Memory B cell (primary cell): ENCODE measurements around the gene TSPAN32.
A peak's percentile ranks its signal among the peaks of the same experiment; 100 is the strongest.
"Not testable (repeated sequence)": the region's sequence is repeated elsewhere in the genome, so short reads cannot be mapped to it uniquely, and the experiment has no call there.

ENCODE experiments used
- ATAC-seq: fragments of 150-1000 bp; cut with Tn5 transposase; 2 replicates; pipeline ENCODE4 v1.10.0; 2021; ENCODE audit warnings: low read depth, mild to moderate bottlenecking, moderate library complexity
- DNase-seq, 2 donors: peaks; one replicate each; pipeline ENCODE4 v3.0.0; 2022; ENCODE audit warnings: low spot score in 2 of 2
- H3K27ac Mint-ChIP-seq: one replicate; pipeline ENCODE4 v1.8.0; 2022; ENCODE audit warnings: mild to moderate bottlenecking, moderate library complexity, mixed read lengths
- H3K27me3 Mint-ChIP-seq: one replicate; pipeline ENCODE4 v1.8.0; 2022; ENCODE audit warnings: mixed read lengths
- H3K36me3 Mint-ChIP-seq: one replicate; pipeline ENCODE4 v1.8.0; 2022; ENCODE audit warnings: mild to moderate bottlenecking, mixed read lengths
- H3K4me1 Mint-ChIP-seq: one replicate; pipeline ENCODE4 v1.8.0; 2022; ENCODE audit warnings: mixed read lengths
- H3K4me3 Mint-ChIP-seq: one replicate; pipeline ENCODE4 v1.8.0; 2022; ENCODE audit warnings: mild to moderate bottlenecking, moderate library complexity, mixed read lengths
- H3K9me3 Mint-ChIP-seq: one replicate; pipeline ENCODE4 v1.8.0; 2022; ENCODE audit warnings: mixed read lengths

TSPAN32 gene

GRCh38 chr11:2271327-2272227 is 30.2 kb upstream of the TSPAN32 start:
- H3K4me3 Mint-ChIP-seq = peak overlapping the region; percentile 51
- H3K27ac Mint-ChIP-seq = no peak overlapping the region
- H3K27me3 Mint-ChIP-seq = peaks cover 17% of the 10 kb centered on the region
- H3K9me3 Mint-ChIP-seq = no peaks in the 10 kb centered on the region
- DNase-seq = no peak
- H3K36me3 Mint-ChIP-seq = no peaks in the 10 kb centered on the region
- peaks cover 10% of the 10 kb centered on the region for H3K4me1 Mint-ChIP-seq
- no peak for ATAC-seq

- peaks cover 8% of the 10 kb centered on the region for H3K4me1 Mint-ChIP-seq
- H3K27me3 Mint-ChIP-seq = peaks cover 21% of the 10 kb centered on the region
- ATAC-seq (no peak), DNase-seq (no peak)
- H3K9me3 Mint-ChIP-seq = no peaks in the 10 kb centered on the region
- H3K4me3 Mint-ChIP-seq = no peak overlapping the region
- H3K36me3 Mint-ChIP-seq = no peaks in the 10 kb centered on the region
- H3K27ac Mint-ChIP-seq = no peak overlapping the region
These were observed 29.4 kb upstream of the TSPAN32 start for GRCh38 chr11:2272228-2272945.

GRCh38 chr11:2272946-2273280 is 28.9 kb upstream of the TSPAN32 start:
- peaks cover 24% of the 10 kb centered on the region for H3K27me3 Mint-ChIP-seq
- no peak for DNase-seq

GRCh38 chr11:2273311-2273710 is 28.5 kb upstream of the TSPAN32 start:
- H3K36me3 Mint-ChIP-seq = no peaks in the 10 kb centered on the region
- H3K27me3 Mint-ChIP-seq = peaks cover 25% of the 10 kb centered on the region
- H3K4me1 Mint-ChIP-seq = peaks cover 2% of the 10 kb centered on the region
- no peak overlapping the region for H3K4me3 Mint-ChIP-seq
- ATAC-seq = no peak
- H3K9me3 Mint-ChIP-seq = no peaks in the 10 kb centered on the region
- no peak overlapping the region for H3K27ac Mint-ChIP-seq
- no peak for DNase-seq

More at GRCh38 chr11:2272946-2273280, 28.9 kb upstream of the TSPAN32 start:
- Mint-ChIP-seq H3K36me3 (no peaks in the 10 kb centered on the region), H3K4me1 (peaks cover 6% of the 10 kb centered on the region), H3K9me3 (no peaks in the 10 kb centered on the region), H3K4me3 (no peak overlapping the region), H3K27ac (no peak overlapping the region)
- ATAC-seq = no peak

GRCh38 chr11:2273771-2274170 is 28.0 kb upstream of the TSPAN32 start:
- Mint-ChIP-seq H3K36me3 (no peaks in the 10 kb centered on the region), H3K4me3 (no peak overlapping the region), H3K27ac (no peak overlapping the region), H3K9me3 (no peaks in the 10 kb centered on the region), H3K4me1 (peaks cover 2% of the 10 kb centered on the region), H3K27me3 (peaks cover 25% of the 10 kb centered on the region)
- ATAC-seq (no peak), DNase-seq (no peak)

GRCh38 chr11:2275334-2276279 is 26.2 kb upstream of the TSPAN32 start:
- Mint-ChIP-seq H3K36me3 (peaks cover 3% of the 10 kb centered on the region), H3K27me3 (peaks cover 26% of the 10 kb centered on the region)

GRCh38 chr11:2276280-2277007 is 25.4 kb upstream of the TSPAN32 start:
- peaks cover 3% of the 10 kb centered on the region for H3K36me3 Mint-ChIP-seq
- ATAC-seq (no peak), DNase-seq (no peak)
- H3K4me3 Mint-ChIP-seq = no peak overlapping the region
- H3K27ac Mint-ChIP-seq = no peak overlapping the region
- peaks cover 6% of the 10 kb centered on the region for H3K9me3 Mint-ChIP-seq
- peaks cover 26% of the 10 kb centered on the region for H3K27me3 Mint-ChIP-seq
- no peaks in the 10 kb centered on the region for H3K4me1 Mint-ChIP-seq

More at GRCh38 chr11:2275334-2276279, 26.2 kb upstream of the TSPAN32 start:
- H3K27ac Mint-ChIP-seq = no peak overlapping the region
- ATAC-seq (no peak), DNase-seq (no peak)
- H3K4me1 Mint-ChIP-seq = peaks cover under 1% of the 10 kb centered on the region
- no peak overlapping the region for H3K4me3 Mint-ChIP-seq
- H3K9me3 Mint-ChIP-seq = peaks cover 6% of the 10 kb centered on the region

GRCh38 chr11:2277008-2277346 is 24.8 kb upstream of the TSPAN32 start:
- ATAC-seq = no peak

GRCh38 chr11:2277933-2278523 is 23.8 kb upstream of the TSPAN32 start:
- no peaks in the 10 kb centered on the region for H3K4me1 Mint-ChIP-seq
- DNase-seq = no peak
- H3K9me3 Mint-ChIP-seq = peaks cover 9% of the 10 kb centered on the region
- H3K4me3 Mint-ChIP-seq = no peak overlapping the region
- peaks cover 3% of the 10 kb centered on the region for H3K36me3 Mint-ChIP-seq
- H3K27ac Mint-ChIP-seq = no peak overlapping the region
- peaks cover 20% of the 10 kb centered on the region for H3K27me3 Mint-ChIP-seq
- ATAC-seq = no peak

More at GRCh38 chr11:2277008-2277346, 24.8 kb upstream of the TSPAN32 start:
- Mint-ChIP-seq H3K4me3 (no peak overlapping the region), H3K4me1 (no peaks in the 10 kb centered on the region), H3K27ac (no peak overlapping the region), H3K9me3 (peaks cover 6% of the 10 kb centered on the region), H3K36me3 (peaks cover 3% of the 10 kb centered on the region), H3K27me3 (peaks cover 23% of the 10 kb centered on the region)
- no peak for DNase-seq

- ATAC-seq (no peak), DNase-seq (no peak)
- Mint-ChIP-seq H3K9me3 (peaks cover 10% of the 10 kb centered on the region), H3K27ac (no peak overlapping the region), H3K36me3 (peaks cover 5% of the 10 kb centered on the region), H3K4me3 (no peak overlapping the region), H3K27me3 (peaks cover 22% of the 10 kb centered on the region), H3K4me1 (no peaks in the 10 kb centered on the region)
These were observed 21.6 kb upstream of the TSPAN32 start for GRCh38 chr11:2280208-2280607.

- H3K9me3 Mint-ChIP-seq, H3K36me3 Mint-ChIP-seq, H3K4me1 Mint-ChIP-seq, DNase-seq, ATAC-seq, H3K4me3 Mint-ChIP-seq, H3K27ac Mint-ChIP-seq: not testable (repeated sequence)
- peaks cover 29% of the 10 kb centered on the region for H3K27me3 Mint-ChIP-seq
These were observed 15.5 kb upstream of the TSPAN32 start for GRCh38 chr11:2286350-2286749.

- no peak for DNase-seq
- H3K4me3 Mint-ChIP-seq = no peak overlapping the region
These were observed 14.7 kb upstream of the TSPAN32 start for GRCh38 chr11:2287091-2287490.

GRCh38 chr11:2289350-2289749 is 12.5 kb upstream of the TSPAN32 start:
- DNase-seq (no peak), ATAC-seq (no peak)
- Mint-ChIP-seq H3K4me3 (no peak overlapping the region), H3K9me3 (peaks cover 1% of the 10 kb centered on the region), H3K36me3 (peaks cover 5% of the 10 kb centered on the region), H3K4me1 (no peaks in the 10 kb centered on the region), H3K27me3 (peaks cover 32% of the 10 kb centered on the region), H3K27ac (no peak overlapping the region)

More at GRCh38 chr11:2287091-2287490, 14.7 kb upstream of the TSPAN32 start:
- ATAC-seq = no peak
- Mint-ChIP-seq H3K36me3 (peaks cover 5% of the 10 kb centered on the region), H3K27me3 (peaks cover 29% of the 10 kb centered on the region), H3K27ac (no peak overlapping the region), H3K9me3 (peaks cover 4% of the 10 kb centered on the region), H3K4me1 (no peaks in the 10 kb centered on the region)
